ENCODE data around the gene USP17L11.
"Not testable (repeated sequence)": the region's sequence is repeated elsewhere in the genome, so short reads cannot be mapped to it uniquely, and the experiment has no call there.

DNA sequence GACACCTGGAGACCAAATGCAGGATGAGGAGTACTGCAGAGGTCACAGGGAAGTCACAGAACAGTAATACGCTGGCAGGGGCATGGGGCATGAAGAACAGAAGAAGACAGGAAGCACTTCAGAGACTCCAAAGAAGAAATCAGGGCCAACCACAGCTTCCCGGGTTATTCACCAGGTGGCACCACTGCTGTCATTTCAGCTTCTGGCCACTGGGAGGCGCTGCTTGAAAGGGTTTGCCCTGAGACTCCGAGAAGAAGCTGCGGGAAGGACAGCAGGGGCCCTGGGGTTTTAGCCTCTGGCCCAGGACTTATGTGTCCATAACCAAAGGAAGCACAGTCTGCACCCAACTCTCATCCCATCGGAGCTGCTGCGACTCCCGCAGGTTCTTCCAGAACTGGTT is 49.2 kb upstream of the USP17L11 start:
- not testable (repeated sequence) for TF ChIP-seq POLR2AphosphoS5 (IDR thresholded peaks at IDR 0.05); POLR2A (IDR thresholded peaks at IDR 0.05; ENCODE audit: low read depth); EP300 (IDR thresholded peaks at IDR 0.05)
- TF ChIP-seq, protein P1, sequence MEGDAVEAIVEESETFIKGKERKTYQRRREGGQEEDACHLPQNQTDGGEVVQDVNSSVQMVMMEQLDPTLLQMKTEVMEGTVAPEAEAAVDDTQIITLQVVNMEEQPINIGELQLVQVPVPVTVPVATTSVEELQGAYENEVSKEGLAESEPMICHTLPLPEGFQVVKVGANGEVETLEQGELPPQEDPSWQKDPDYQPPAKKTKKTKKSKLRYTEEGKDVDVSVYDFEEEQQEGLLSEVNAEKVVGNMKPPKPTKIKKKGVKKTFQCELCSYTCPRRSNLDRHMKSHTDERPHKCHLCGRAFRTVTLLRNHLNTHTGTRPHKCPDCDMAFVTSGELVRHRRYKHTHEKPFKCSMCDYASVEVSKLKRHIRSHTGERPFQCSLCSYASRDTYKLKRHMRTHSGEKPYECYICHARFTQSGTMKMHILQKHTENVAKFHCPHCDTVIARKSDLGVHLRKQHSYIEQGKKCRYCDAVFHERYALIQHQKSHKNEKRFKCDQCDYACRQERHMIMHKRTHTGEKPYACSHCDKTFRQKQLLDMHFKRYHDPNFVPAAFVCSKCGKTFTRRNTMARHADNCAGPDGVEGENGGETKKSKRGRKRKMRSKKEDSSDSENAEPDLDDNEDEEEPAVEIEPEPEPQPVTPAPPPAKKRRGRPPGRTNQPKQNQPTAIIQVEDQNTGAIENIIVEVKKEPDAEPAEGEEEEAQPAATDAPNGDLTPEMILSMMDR (IDR thresholded peaks at IDR 0.05), result not testable (repeated sequence)

Measured in esophagus muscularis mucosa (tissue), 4 donors.